ENCODE measurements around the gene TARS3. TPM values are rescaled to one million over a fixed set of nuclear protein-coding genes. Genes with fewer than 3 reads are reported as not detected.

The TARS3 gene
- total RNA-seq, 4 donors from 2014 or later, result 7.7 to 36.3 (median 19.9) TPM

DNA sequence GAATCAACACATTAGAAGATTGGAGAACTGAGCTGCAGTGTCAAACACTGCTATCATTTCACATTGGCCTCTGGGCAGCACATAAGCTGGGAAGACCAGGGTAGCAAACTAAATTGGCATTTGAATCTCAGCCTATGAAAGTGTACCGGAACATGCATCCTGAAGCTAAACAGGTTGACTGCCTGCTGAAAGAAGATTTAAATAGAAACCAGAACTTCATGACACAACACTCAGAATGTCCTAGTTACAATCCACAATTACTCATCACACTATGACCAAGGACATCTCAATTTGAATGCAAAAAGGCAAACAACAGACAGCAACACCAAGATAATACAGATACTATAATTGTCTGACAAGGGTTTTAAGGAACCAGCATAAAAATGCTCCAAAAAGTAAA, 98.3 kb downstream of the TARS3 start:
- no peak overlapping the region for H3K27ac ChIP-seq
- H3K9me3 ChIP-seq, result no peaks in the 10 kb centered on the region
- no peak overlapping the region for H3K4me3 ChIP-seq
- H3K4me1 ChIP-seq, result no peaks in the 10 kb centered on the region
- no peak for DNase-seq
- TF ChIP-seq, protein P1, sequence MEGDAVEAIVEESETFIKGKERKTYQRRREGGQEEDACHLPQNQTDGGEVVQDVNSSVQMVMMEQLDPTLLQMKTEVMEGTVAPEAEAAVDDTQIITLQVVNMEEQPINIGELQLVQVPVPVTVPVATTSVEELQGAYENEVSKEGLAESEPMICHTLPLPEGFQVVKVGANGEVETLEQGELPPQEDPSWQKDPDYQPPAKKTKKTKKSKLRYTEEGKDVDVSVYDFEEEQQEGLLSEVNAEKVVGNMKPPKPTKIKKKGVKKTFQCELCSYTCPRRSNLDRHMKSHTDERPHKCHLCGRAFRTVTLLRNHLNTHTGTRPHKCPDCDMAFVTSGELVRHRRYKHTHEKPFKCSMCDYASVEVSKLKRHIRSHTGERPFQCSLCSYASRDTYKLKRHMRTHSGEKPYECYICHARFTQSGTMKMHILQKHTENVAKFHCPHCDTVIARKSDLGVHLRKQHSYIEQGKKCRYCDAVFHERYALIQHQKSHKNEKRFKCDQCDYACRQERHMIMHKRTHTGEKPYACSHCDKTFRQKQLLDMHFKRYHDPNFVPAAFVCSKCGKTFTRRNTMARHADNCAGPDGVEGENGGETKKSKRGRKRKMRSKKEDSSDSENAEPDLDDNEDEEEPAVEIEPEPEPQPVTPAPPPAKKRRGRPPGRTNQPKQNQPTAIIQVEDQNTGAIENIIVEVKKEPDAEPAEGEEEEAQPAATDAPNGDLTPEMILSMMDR (IDR thresholded peaks at IDR 0.05), result no peak
- no peak for TF ChIP-seq POLR2A (IDR thresholded peaks at IDR 0.05)
- H3K36me3 ChIP-seq, result no peaks in the 10 kb centered on the region
- no peaks in the 10 kb centered on the region for H3K27me3 ChIP-seq

DNA sequence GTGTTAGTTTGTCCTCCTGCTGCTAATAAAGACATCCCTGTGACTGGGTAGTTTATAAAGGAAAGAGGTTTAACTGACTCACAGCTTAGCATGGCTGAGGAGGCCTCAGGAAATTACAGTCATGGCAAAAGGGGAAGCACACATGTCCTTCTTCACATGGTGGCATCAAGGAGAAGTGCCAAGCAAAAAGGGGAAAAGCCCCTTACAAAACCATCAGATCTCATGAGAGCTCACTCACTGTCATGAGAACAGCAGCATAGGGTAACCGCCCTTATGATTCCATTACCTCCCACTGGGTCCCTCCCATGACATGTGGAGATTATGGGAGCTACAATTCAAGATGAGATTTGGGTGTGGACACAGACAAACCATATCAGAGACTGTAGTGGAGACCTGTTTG, 99.1 kb downstream of the TARS3 start:
- Histone ChIP-seq H3K27ac (no peak overlapping the region), H3K27me3 (no peaks in the 10 kb centered on the region), H3K4me3 (no peak overlapping the region), H3K4me1 (no peaks in the 10 kb centered on the region), H3K36me3 (no peaks in the 10 kb centered on the region), H3K9me3 (no peaks in the 10 kb centered on the region)
- TF ChIP-seq, protein P1 (IDR thresholded peaks at IDR 0.05), result no peak
- no peak for TF ChIP-seq POLR2A (IDR thresholded peaks at IDR 0.05)
- no peak for DNase-seq

DNA sequence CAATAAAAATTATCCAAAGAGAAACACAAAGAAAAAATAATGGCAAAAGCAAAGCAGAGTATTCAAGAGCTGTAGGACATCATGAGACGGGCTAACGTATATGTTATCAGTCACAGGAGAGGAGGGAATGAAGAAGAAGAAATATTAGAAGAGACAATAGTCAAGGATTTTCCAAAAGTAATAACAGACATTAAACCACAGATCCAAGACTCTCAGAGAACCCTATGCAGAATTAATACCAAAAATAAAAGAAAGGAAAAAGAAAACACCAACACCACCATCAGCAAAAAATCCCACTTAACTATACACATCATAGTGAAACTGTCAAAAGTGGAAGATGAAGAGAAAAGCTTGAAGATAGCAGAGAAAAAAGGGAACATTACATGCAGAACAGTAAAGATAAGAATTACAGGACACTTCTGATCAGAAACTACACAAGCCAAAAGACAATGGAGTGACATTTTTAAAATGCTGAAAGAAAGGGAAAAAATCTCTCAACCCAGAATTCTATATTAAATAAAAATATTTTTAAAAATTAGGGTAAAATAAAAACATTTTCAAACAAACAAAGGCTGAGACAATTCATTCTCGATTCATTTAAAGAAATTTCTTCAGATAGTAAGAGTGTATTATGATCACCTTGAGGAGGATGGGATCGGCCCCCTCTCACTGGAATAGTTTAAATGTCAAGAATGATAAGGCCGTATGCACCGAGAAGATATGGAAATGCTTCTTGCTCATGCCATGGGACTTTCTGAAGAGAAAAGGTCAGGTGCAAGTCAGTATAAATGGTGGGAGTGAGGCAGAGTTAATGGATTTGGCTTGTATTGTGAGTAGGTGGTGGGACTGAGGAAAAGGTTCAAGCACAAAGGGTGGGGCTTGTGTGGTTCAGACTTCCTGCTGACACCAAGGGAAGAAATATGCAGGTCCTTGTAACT, 100.6 kb downstream of the TARS3 start:
- TF ChIP-seq, protein P1 (IDR thresholded peaks at IDR 0.05), result no peak
- no peak for TF ChIP-seq POLR2A (IDR thresholded peaks at IDR 0.05)
- H3K4me1 ChIP-seq, result no peaks in the 10 kb centered on the region

DNA sequence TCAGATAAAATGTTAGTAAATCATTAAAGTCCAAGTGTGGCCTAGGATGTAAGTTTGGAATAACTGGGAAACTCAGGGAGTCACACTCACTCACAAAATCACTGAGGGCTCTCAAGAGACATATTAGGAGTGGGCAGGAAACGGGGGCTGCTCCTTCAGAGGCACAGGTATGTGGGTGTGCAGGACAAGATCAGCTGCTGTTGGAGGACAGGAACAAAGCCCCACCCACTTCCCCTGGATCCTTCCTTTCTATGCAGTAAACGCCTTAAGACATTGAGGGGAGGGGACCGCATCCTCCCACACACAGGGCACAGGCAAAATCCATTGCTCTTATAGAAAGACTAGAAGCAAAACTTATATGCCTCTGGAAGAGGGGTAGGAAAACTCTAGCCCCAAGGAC, 102.3 kb downstream of the TARS3 start:
- Histone ChIP-seq H3K9me3 (no peaks in the 10 kb centered on the region), H3K27me3 (no peaks in the 10 kb centered on the region), H3K4me3 (no peak overlapping the region), H3K4me1 (no peaks in the 10 kb centered on the region), H3K36me3 (no peaks in the 10 kb centered on the region), H3K27ac (no peak overlapping the region)
- DNase-seq, result no peak
- TF ChIP-seq, protein P1 (IDR thresholded peaks at IDR 0.05), result no peak
- TF ChIP-seq POLR2A (IDR thresholded peaks at IDR 0.05), result no peak

More for the DNA sequence above, 100.6 kb downstream of the TARS3 start:
- DNase-seq, result no peak
- no peaks in the 10 kb centered on the region for H3K9me3 ChIP-seq
- no peaks in the 10 kb centered on the region for H3K36me3 ChIP-seq
- H3K27ac ChIP-seq, result no peak overlapping the region
- no peak overlapping the region for H3K4me3 ChIP-seq
- no peaks in the 10 kb centered on the region for H3K27me3 ChIP-seq

DNA sequence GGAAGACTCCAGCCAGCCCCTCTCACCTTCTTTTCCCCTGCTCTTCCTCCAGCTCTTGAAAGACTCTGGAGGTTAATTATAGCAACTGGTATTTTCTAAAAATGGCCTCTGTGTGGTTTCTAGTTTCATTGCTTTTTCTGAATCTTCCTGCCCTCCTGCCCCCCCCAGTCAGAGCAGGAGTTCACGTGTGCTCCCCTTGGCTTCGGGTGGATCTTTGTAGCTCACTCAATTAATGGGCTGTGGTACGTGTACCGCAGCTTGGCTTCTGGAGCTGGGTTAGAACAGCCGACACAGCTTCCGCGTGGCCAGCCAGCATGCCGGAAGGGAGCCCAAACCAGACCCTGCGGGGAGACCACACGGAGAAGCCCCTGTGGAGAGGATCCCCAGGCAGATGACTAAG, 103.6 kb downstream of the TARS3 start:
- no peaks in the 10 kb centered on the region for H3K9me3 ChIP-seq
- H3K36me3 ChIP-seq, result no peaks in the 10 kb centered on the region
- TF ChIP-seq, protein P1 (IDR thresholded peaks at IDR 0.05), result no peak
- no peak for TF ChIP-seq POLR2A (IDR thresholded peaks at IDR 0.05)
- no peak for DNase-seq
- no peaks in the 10 kb centered on the region for H3K27me3 ChIP-seq
- H3K4me1 ChIP-seq, result peaks cover 0 to 5% (median 1%) of the 10 kb centered on the region in 4 donors
- no peak overlapping the region for H3K4me3 ChIP-seq
- H3K27ac ChIP-seq, result no peak overlapping the region

Data from Peyer's patch (tissue), 4 donors.